Neural cell (in vitro differentiated cells): ENCODE measurements around the gene MAJIN. TPM values are rescaled to one million over a fixed set of nuclear protein-coding genes. Genes with fewer than 3 reads are reported as not detected.

Experiments used
- H2AFZ ChIP-seq: fragments of 200-600, 300-800 bp; sonication (generic), shearing (Covaris generic); 2 replicates; pipeline ENCODE4 v1.6.0; 2014; ENCODE audit warnings: low read depth, mild to moderate bottlenecking, antibody characterized with exemption, low read length, moderate library complexity
- H3F3A ChIP-seq: fragments of 200-600 bp; shearing (Covaris generic); 2 replicates; pipeline ENCODE4 v1.6.1; 2016; ENCODE audit warnings: mild to moderate bottlenecking, moderate library complexity, mixed read lengths, antibody characterized with exemption, low read length; ENCODE audit not compliant: insufficient read depth, poor library complexity, severe bottlenecking
- H3K27ac ChIP-seq: fragments of 200-600, 300-800 bp; sonication (generic), shearing (Covaris generic); 2 replicates; pipeline ENCODE4 v1.5.1; 2014; ENCODE audit warnings: mild to moderate bottlenecking, low read length, moderate library complexity
- H3K27me3 ChIP-seq: fragments of 300-800, 200-600 bp; sonication (generic), shearing (Covaris generic); 2 replicates; pipeline ENCODE4 v1.6.0; 2014; ENCODE audit warnings: mild to moderate bottlenecking, low read depth, low read length, moderate library complexity; ENCODE audit not compliant: insufficient read depth
- H3K36me3 ChIP-seq: fragments of 300-800, 200-600 bp; sonication (generic), shearing (Covaris generic); 2 replicates; pipeline ENCODE4 v1.5.1; 2014; ENCODE audit warnings: mild to moderate bottlenecking, antibody characterized with exemption, low read length, moderate library complexity; ENCODE audit not compliant: insufficient read depth
- H3K4me2 ChIP-seq: fragments of 300-800, 200-600 bp; sonication (generic), shearing (Covaris generic); 2 replicates; pipeline ENCODE4 v1.6.0; 2014; ENCODE audit warnings: mild to moderate bottlenecking, low read length
- H3K4me3 ChIP-seq: fragments of 300-800, 200-600 bp; sonication (generic), shearing (Covaris generic); 2 replicates; pipeline ENCODE4 v1.5.1; 2014; ENCODE audit warnings: mild to moderate bottlenecking, low read length, moderate library complexity
- H3K79me2 ChIP-seq: fragments of 200-600 bp; shearing (Covaris generic); replicated peaks from 2 replicates; pipeline ENCODE4 v1.6.0; 2014; ENCODE audit warnings: mild to moderate bottlenecking, low read length, moderate library complexity; ENCODE audit not compliant: insufficient read depth
- H3K9ac ChIP-seq: fragments of 300-800, 200-600 bp; sonication (generic), shearing (Covaris generic); 2 replicates; pipeline ENCODE4 v1.6.1; 2016; ENCODE audit warnings: mild to moderate bottlenecking, low read length, mixed read lengths
- H3K9me2 ChIP-seq: fragments of 200-600 bp; shearing (Covaris generic); 2 replicates; pipeline ENCODE4 v1.6.1; 2016; ENCODE audit warnings: mild to moderate bottlenecking, low read length, mixed read lengths; ENCODE audit not compliant: insufficient read depth
- H3K9me3 ChIP-seq: fragments of 200-600, 300-800 bp; sonication (generic), shearing (Covaris generic); 2 replicates; pipeline ENCODE4 v1.6.1; 2016; ENCODE audit warnings: mild to moderate bottlenecking, mixed run types, low read length, moderate library complexity, mixed read lengths
- H4K20me1 ChIP-seq: fragments of 200-600 bp; shearing (Covaris generic); 2 replicates; pipeline ENCODE4 v1.6.1; 2016; ENCODE audit warnings: mild to moderate bottlenecking, mixed run types; ENCODE audit not compliant: insufficient read depth
- CTCF ChIP-seq: fragments of 450-650 bp; IDR thresholded peaks from 2 replicates; pipeline ENCODE4 v1.5.1; 2014; ENCODE audit warnings: antibody characterized with exemption, mild to moderate bottlenecking, moderate library complexity; ENCODE audit not compliant: poor library complexity, severe bottlenecking
- EP300 ChIP-seq: fragments of 450-650 bp; conservative IDR thresholded peaks from 2 replicates; pipeline ENCODE4 v1.6.1; 2014; ENCODE audit warnings: antibody characterized with exemption, mild to moderate bottlenecking, moderate library complexity; ENCODE audit not compliant: poor library complexity, severe bottlenecking
- EZH2 ChIP-seq: fragments of 200-600, 300-800 bp; shearing (Covaris generic), sonication (generic); IDR thresholded peaks from 2 replicates; pipeline ENCODE4 v1.6.1; 2014; ENCODE audit warnings: antibody characterized with exemption, low read length, borderline replicate concordance, mild to moderate bottlenecking; ENCODE audit not compliant: insufficient read depth, poor library complexity, severe bottlenecking
- MXI1 ChIP-seq: fragments of 450-650 bp; conservative IDR thresholded peaks from 2 replicates; pipeline ENCODE4 v1.6.1; 2014; ENCODE audit warnings: antibody characterized with exemption, mild to moderate bottlenecking; ENCODE audit not compliant: poor library complexity, severe bottlenecking
- POLR2AphosphoS5 ChIP-seq: IDR thresholded peaks from 2 replicates; pipeline ENCODE4 v1.6.1; 2012
- RAD21 ChIP-seq: fragments of 450-650 bp; conservative IDR thresholded peaks from 2 replicates; pipeline ENCODE4 v1.6.1; 2014; ENCODE audit warnings: antibody characterized with exemption, mild to moderate bottlenecking, moderate library complexity
- REST ChIP-seq: IDR thresholded peaks from 2 replicates; pipeline ENCODE4 v1.6.1; 2012; ENCODE audit warnings: borderline replicate concordance
- SMC3 ChIP-seq: fragments of 450-650 bp; conservative IDR thresholded peaks from 2 replicates; pipeline ENCODE4 v1.6.1; 2014; ENCODE audit warnings: antibody characterized with exemption, mild to moderate bottlenecking, moderate library complexity; ENCODE audit not compliant: poor library complexity
- TAF1 ChIP-seq: IDR thresholded peaks from 2 replicates; pipeline ENCODE4 v1.6.1; 2012; ENCODE audit warnings: low read depth
- polyA plus RNA-seq: library from polyadenylated mRNA; depleted of rRNA; stranded (reverse); fragments of >200 nt; gene quantifications from 2 replicates; pipeline ENCODE4 v1.2.3, GENCODE V29; 2014

MAJIN gene
- polyA plus RNA-seq, 1 donor from 2014 or later: not detected

GRCh38 chr11:64954201-64954600, 17.7 kb downstream of the MAJIN start:
- Histone ChIP-seq H3K4me2 (no peak overlapping the region), H4K20me1 (no peaks in the 10 kb centered on the region), H3K36me3 (no peaks in the 10 kb centered on the region), H3K79me2 (no peaks in the 10 kb centered on the region), H3K9me2 (no peaks in the 10 kb centered on the region), H3K27ac (no peak overlapping the region), H3K9ac (no peak overlapping the region), H3F3A (no peaks in the 10 kb centered on the region), H2AFZ (no peak overlapping the region), H3K27me3 (no peaks in the 10 kb centered on the region), H3K4me3 (no peak overlapping the region), H3K9me3 (no peaks in the 10 kb centered on the region)
- TF ChIP-seq CTCF (no peak), REST (no peak), SMC3 (no peak), POLR2AphosphoS5 (no peak), MXI1 (no peak), EP300 (no peak), TAF1 (no peak), EZH2 (no peak), RAD21 (no peak)

GRCh38 chr11:64951529-64951928, 20.4 kb downstream of the MAJIN start:
- H4K20me1 ChIP-seq: no peaks in the 10 kb centered on the region
- H2AFZ ChIP-seq: no peak overlapping the region
- no peak overlapping the region for H3K27ac ChIP-seq
- H3K79me2 ChIP-seq: no peaks in the 10 kb centered on the region
- H3K9ac ChIP-seq: no peak overlapping the region
- no peak overlapping the region for H3K4me3 ChIP-seq
- H3K9me3 ChIP-seq: no peaks in the 10 kb centered on the region
- TF ChIP-seq SMC3 (no peak), POLR2AphosphoS5 (no peak), EP300 (no peak), CTCF (no peak), TAF1 (no peak), MXI1 (no peak), EZH2 (no peak), REST (no peak), RAD21 (no peak)
- no peaks in the 10 kb centered on the region for H3K27me3 ChIP-seq
- no peak overlapping the region for H3K4me2 ChIP-seq
- H3F3A ChIP-seq: no peaks in the 10 kb centered on the region
- no peaks in the 10 kb centered on the region for H3K36me3 ChIP-seq
- no peaks in the 10 kb centered on the region for H3K9me2 ChIP-seq
